Rectal smooth muscle tissue (tissue), 1 donor: Measurements from ENCODE around the gene ART5.
A peak's percentile ranks its signal among the peaks of the same experiment; 100 is the strongest.

Experiments used
- H3K27ac ChIP-seq: one replicate; pipeline ENCODE4 v1.7.0; 2013; ENCODE audit warnings: low read depth, low read length, inconsistent platforms
- H3K27me3 ChIP-seq: one replicate; pipeline ENCODE4 v1.7.0; 2013; ENCODE audit warnings: low read length; ENCODE audit not compliant: control insufficient read depth, insufficient read depth
- H3K36me3 ChIP-seq: one replicate; pipeline ENCODE4 v1.7.0; 2013; ENCODE audit warnings: low read length; ENCODE audit not compliant: control insufficient read depth, insufficient read depth
- H3K4me1 ChIP-seq: one replicate; pipeline ENCODE4 v1.7.0; 2013; ENCODE audit warnings: low read length; ENCODE audit not compliant: control insufficient read depth, insufficient read depth
- H3K4me3 ChIP-seq: one replicate; pipeline ENCODE4 v1.7.0; 2013; ENCODE audit warnings: low read length
- H3K9ac ChIP-seq: one replicate; pipeline ENCODE4 v1.7.0; 2013; ENCODE audit warnings: low read length

Gene ART5, protein sequence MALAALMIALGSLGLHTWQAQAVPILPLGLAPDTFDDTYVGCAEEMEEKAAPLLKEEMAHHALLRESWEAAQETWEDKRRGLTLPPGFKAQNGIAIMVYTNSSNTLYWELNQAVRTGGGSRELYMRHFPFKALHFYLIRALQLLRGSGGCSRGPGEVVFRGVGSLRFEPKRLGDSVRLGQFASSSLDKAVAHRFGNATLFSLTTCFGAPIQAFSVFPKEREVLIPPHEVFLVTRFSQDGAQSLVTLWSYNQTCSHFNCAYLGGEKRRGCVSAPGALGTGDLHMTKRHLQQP

GRCh38 chr11:3641701-3642070, at the start of gene ART5:
TSS of gene ART5 (minus strand) at chr11:3641992. CDS start at chr11:3641862, 130 bp downstream.
- no peak within 1 kb of the TSS for H3K27ac ChIP-seq

GRCh38 chr11:3686751-3687150, 45.0 kb upstream of the ART5 start:
- Histone ChIP-seq H3K9ac (no peak overlapping the region), H3K27me3 (no peaks in the 10 kb centered on the region), H3K4me1 (no peaks in the 10 kb centered on the region), H3K4me3 (no peak overlapping the region), H3K36me3 (peaks cover 34% of the 10 kb centered on the region), H3K27ac (no peak overlapping the region)

More at GRCh38 chr11:3641701-3642070, at the start of gene ART5:
- Histone ChIP-seq H3K4me1 (no peaks in the 10 kb centered on the region), H3K9ac (no peak within 1 kb of the TSS), H3K36me3 (no peaks in the 10 kb centered on the region), H3K27me3 (peaks cover 2% of the 10 kb centered on the region), H3K4me3 (peak within 1 kb of the TSS; percentile 58)

GRCh38 chr11:3685923-3686322, 44.1 kb upstream of the ART5 start:
- H3K4me1 ChIP-seq: no peaks in the 10 kb centered on the region
- no peak overlapping the region for H3K4me3 ChIP-seq
- no peak overlapping the region for H3K9ac ChIP-seq
- H3K27me3 ChIP-seq: no peaks in the 10 kb centered on the region
- H3K36me3 ChIP-seq: peaks cover 37% of the 10 kb centered on the region
- H3K27ac ChIP-seq: no peak overlapping the region

DNA sequence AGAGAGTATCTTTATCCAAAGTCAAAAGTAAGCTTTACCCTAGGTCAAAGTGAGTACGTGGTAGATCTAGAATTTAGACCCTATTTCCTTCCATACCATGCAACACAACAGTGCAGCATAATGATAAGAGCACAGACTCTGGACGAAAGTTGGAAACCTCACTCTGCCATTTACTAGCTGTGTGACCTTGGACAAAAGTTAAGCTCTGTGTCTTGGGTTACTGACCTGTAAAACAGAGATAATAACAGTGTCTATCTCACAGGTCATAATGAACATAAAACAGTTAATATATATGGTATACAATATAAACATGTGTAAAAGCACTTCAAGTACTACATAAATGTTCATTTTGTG, 43.0 kb upstream of the ART5 start:
- Histone ChIP-seq H3K36me3 (peaks cover 36% of the 10 kb centered on the region), H3K27ac (no peak overlapping the region), H3K9ac (no peak overlapping the region), H3K27me3 (no peaks in the 10 kb centered on the region), H3K4me1 (no peaks in the 10 kb centered on the region), H3K4me3 (no peak overlapping the region)

DNA sequence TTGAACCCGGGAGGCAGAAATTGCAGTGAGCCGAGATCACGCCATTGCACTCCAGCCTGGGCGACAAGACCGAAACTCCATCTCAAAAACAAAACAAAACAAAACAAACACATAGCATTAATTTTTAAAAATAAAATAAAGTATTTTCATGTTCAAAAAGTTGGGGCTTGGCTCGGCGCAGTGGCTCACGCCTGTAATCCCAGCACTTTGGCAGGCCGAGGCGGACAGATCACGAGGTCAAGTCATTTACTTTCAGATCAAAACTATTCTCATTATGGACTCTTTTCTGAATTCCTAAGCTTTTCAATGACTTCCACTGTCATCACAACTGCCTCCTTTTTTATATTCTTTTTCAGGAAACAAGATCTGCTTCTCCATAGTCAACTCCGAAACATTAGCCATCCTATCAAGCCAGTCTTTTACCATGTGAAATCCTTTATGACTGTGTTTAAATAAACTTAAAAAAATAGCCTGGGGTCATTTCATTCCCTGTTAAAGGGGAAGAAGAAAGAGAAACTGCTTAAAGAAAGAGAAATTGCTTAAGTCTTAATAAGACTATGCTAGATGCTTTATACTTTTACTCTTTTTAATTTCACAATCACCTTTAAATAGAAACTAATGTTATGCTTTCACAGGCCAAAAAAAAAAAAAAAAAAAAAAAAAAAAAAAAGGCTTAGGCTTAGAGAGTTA, 42.5 kb upstream of the ART5 start:
- no peaks in the 10 kb centered on the region for H3K4me1 ChIP-seq
- H3K36me3 ChIP-seq: peaks cover 35% of the 10 kb centered on the region
- H3K27ac ChIP-seq: no peak overlapping the region
- no peak overlapping the region for H3K9ac ChIP-seq
- no peaks in the 10 kb centered on the region for H3K27me3 ChIP-seq
- no peak overlapping the region for H3K4me3 ChIP-seq

DNA sequence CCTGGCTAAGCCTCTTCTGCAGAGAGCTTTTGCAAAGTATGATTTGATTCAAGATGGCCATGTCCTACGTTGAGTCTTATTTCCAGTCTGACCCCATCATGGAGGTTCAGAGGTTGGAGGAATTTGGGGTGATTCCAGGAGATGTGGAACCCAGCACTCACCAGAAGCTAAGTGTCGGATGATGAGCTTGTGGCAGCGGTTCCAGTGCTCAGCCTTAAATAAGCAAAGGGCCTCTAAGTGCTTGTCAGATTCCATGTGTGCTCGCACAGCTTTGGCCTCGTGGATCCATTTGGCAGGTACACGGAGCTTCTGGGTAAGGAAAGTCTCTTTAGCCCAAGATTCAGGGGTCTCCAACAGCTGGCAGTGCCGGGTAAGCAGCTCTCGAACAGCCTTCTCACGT, 41.2 kb upstream of the ART5 start:
- H3K4me1 ChIP-seq: no peaks in the 10 kb centered on the region
- H3K27me3 ChIP-seq: no peaks in the 10 kb centered on the region
- H3K36me3 ChIP-seq: peaks cover 45% of the 10 kb centered on the region
- H3K4me3 ChIP-seq: no peak overlapping the region
- no peak overlapping the region for H3K27ac ChIP-seq
- H3K9ac ChIP-seq: no peak overlapping the region

GRCh38 chr11:3679077-3679476, 37.3 kb upstream of the ART5 start:
- Histone ChIP-seq H3K27me3 (no peaks in the 10 kb centered on the region), H3K27ac (no peak overlapping the region), H3K4me3 (no peak overlapping the region), H3K9ac (no peak overlapping the region), H3K4me1 (no peaks in the 10 kb centered on the region), H3K36me3 (peaks cover 56% of the 10 kb centered on the region)

DNA sequence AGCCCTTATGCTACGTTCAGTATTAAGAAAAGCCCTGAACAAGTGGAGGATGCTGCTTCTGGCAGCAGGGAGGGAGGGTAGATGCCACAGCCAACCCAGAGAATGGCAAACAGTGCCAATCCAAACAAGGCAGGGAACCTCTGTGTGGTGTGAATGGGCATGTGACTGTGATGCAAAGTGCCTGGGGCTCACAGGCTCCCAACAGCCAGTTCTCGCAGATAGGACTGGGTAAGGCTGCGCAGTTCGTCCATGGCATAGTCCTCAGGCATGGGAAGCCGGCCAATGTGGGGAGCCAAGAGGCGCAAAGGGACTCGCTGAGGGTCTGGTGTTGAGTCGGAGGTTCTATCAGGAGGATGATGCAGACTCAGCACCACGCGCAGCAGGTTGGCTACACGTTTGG, 34.2 kb upstream of the ART5 start:
- Histone ChIP-seq H3K4me1 (no peaks in the 10 kb centered on the region), H3K4me3 (no peak overlapping the region), H3K27ac (no peak overlapping the region), H3K27me3 (no peaks in the 10 kb centered on the region), H3K36me3 (peaks cover 47% of the 10 kb centered on the region), H3K9ac (no peak overlapping the region)

GRCh38 chr11:3674189-3674588, 32.4 kb upstream of the ART5 start:
- Histone ChIP-seq H3K27me3 (no peaks in the 10 kb centered on the region), H3K9ac (no peak overlapping the region), H3K36me3 (peaks cover 44% of the 10 kb centered on the region), H3K27ac (no peak overlapping the region), H3K4me1 (no peaks in the 10 kb centered on the region), H3K4me3 (no peak overlapping the region)

- no peak within 1 kb of the TSS for H3K4me3 ChIP-seq
- H3K27me3 ChIP-seq: no peaks in the 10 kb centered on the region
- no peak within 1 kb of the TSS for H3K9ac ChIP-seq
- H3K4me1 ChIP-seq: no peaks in the 10 kb centered on the region
- no peak within 1 kb of the TSS for H3K27ac ChIP-seq
- H3K36me3 ChIP-seq: peaks cover 36% of the 10 kb centered on the region
Measured at GRCh38 chr11:3671334-3672254, 29.8 kb upstream of the ART5 start, which contains the start of gene CHRNA10. TSS of gene CHRNA10 (minus strand) at chr11:3671384. CDS start at chr11:3671312, 72 bp downstream.

DNA sequence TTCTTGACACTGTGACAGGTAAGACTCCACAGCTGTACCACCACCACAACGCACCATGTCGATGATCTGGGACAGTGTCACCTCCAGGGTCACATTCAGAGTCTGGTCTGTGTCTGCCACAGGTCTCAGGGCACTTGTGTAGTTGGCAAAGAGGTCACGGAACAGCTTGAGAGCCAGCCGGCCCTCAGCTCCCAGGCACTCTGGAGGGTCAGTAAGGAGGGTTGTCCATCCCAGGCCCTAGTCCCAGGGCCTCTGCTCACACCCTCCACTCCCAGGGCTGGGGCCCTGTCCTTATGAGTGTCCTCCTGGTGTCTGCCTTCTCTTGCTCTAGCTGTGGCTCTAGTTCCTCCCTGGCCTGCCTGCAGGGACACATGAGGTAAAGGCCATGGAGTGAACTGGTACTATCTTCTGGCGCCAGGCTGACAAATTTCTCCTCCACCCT, 28.0 kb upstream of the ART5 start:
- no peaks in the 10 kb centered on the region for H3K27me3 ChIP-seq
- H3K27ac ChIP-seq: no peak overlapping the region
- no peaks in the 10 kb centered on the region for H3K4me1 ChIP-seq
- H3K4me3 ChIP-seq: no peak overlapping the region
- no peak overlapping the region for H3K9ac ChIP-seq
- H3K36me3 ChIP-seq: peaks cover 31% of the 10 kb centered on the region

- H3K27me3 ChIP-seq: no peaks in the 10 kb centered on the region
- peaks cover 29% of the 10 kb centered on the region for H3K36me3 ChIP-seq
- H3K4me1 ChIP-seq: no peaks in the 10 kb centered on the region
- H3K4me3 ChIP-seq: no peak overlapping the region
- H3K27ac ChIP-seq: no peak overlapping the region
- H3K9ac ChIP-seq: no peak overlapping the region
Measured at GRCh38 chr11:3669128-3669527, 27.3 kb upstream of the ART5 start.
